Endothelial cell of umbilical vein (primary cell): ENCODE results near the gene DRD1. TPM values are rescaled to one million over a fixed set of nuclear protein-coding genes. Genes with fewer than 3 reads are reported as not detected.
A peak's percentile ranks its signal among the peaks of the same experiment; 100 is the strongest.

Experiments
- Bru-seq: library from RNA; stranded (reverse); fragments of 400-500 nt; gene quantifications from one replicate; lab custom pipeline; 2021; lab: Mats Ljungman, UMichigan
- BruChase-seq, 2 experiments: library from RNA; stranded (reverse); fragments of 400-500 nt; gene quantifications; one replicate each; lab custom pipeline; 2021; lab: Mats Ljungman, UMichigan
- BruUV-seq: library from RNA; stranded (reverse); fragments of 400-500 nt; replicated peaks from 2 replicates; lab custom pipeline; 2021; lab: Mats Ljungman, UMichigan
- CTCF ChIA-PET: fragments of 300-600, 350-600 bp; sonication (Branson Sonifier 250); formaldehyde crosslinking; loops from one replicate; lab custom pipeline; 2021; ENCODE audit warnings: antibody characterized with exemption, inconsistent platforms; lab: Charles Lee
- POLR2A ChIA-PET: fragments of 300-600, 350-600 bp; sonication (Branson Sonifier 250); formaldehyde crosslinking; loops from one replicate; lab custom pipeline; 2021; ENCODE audit warnings: antibody characterized with exemption, inconsistent platforms; lab: Charles Lee
- DNase-seq: peaks from one replicate; pipeline ENCODE4 v3.0.0-alpha.2; 2011; ENCODE audit warnings: low read depth, low spot score
- FAIRE-seq: peaks from 2 replicates; lab custom pipeline; 2011; peaks lifted over from hg19 to GRCh38; lab: Jason Lieb, UNC
- H2AFZ ChIP-seq: 2 replicates; pipeline ENCODE4 v1.6.0; 2012; ENCODE audit warnings: low read depth, low read length, control low read depth, inconsistent platforms
- H3K27ac ChIP-seq: 2 replicates; pipeline ENCODE4 v1.5.1; 2011; ENCODE audit warnings: low read depth, mild to moderate bottlenecking, control low read depth, low read length, moderate library complexity; ENCODE audit not compliant: insufficient read depth
- H3K27me3 ChIP-seq, 2 experiments: 2 replicates each; pipeline versions ENCODE4 v1.6.0 to v1.6.1; 2011; ENCODE audit warnings: low read length in 2 of 2, mixed read lengths in 1 of 2; ENCODE audit not compliant: control insufficient read depth in 2 of 2, insufficient read depth in 2 of 2
- H3K36me3 ChIP-seq, 2 experiments: 2 replicates in 1 of 2; 3 replicates in 1 of 2; pipeline ENCODE4 v1.5.1; 2011; ENCODE audit warnings: low read length in 2 of 2, mild to moderate bottlenecking in 1 of 2, moderate library complexity in 1 of 2; ENCODE audit not compliant: control insufficient read depth in 2 of 2, insufficient read depth in 2 of 2; ENCODE audit errors: extremely low read depth in 1 of 2
- H3K4me1 ChIP-seq: 3 replicates; pipeline ENCODE4 v1.5.1; 2011; ENCODE audit warnings: mild to moderate bottlenecking, low read length; ENCODE audit not compliant: control insufficient read depth, insufficient read depth; ENCODE audit errors: extremely low read depth
- H3K4me2 ChIP-seq: 2 replicates; pipeline ENCODE4 v1.6.1; 2011; ENCODE audit warnings: low read length, control low read depth, mixed read lengths; ENCODE audit not compliant: insufficient read depth
- H3K4me3 ChIP-seq, 3 experiments: fragments of 200-600 bp in 1 of 3; sonication (generic), shearing (Covaris generic) in 1 of 3; replicated peaks in 1 of 3; 2 replicates each; pipeline ENCODE4 v1.5.1; 2011 to 2016; ENCODE audit warnings: control low read depth in 3 of 3, low read length in 3 of 3, mild to moderate bottlenecking in 2 of 3, inconsistent platforms in 1 of 3, low read depth in 1 of 3, moderate library complexity in 1 of 3; ENCODE audit not compliant: insufficient read depth in 1 of 3
- H3K79me2 ChIP-seq: 2 replicates; pipeline ENCODE4 v1.6.0; 2012; ENCODE audit warnings: low read length, inconsistent platforms; ENCODE audit not compliant: control insufficient read depth, insufficient read depth
- H3K9ac ChIP-seq: replicated peaks from 2 replicates; pipeline ENCODE3; 2011; ENCODE audit warnings: low read length, control low read depth; ENCODE audit not compliant: insufficient read depth; ENCODE audit errors: extremely low read depth
- H3K9me1 ChIP-seq: replicated peaks from 3 replicates; pipeline ENCODE4 v1.6.0; 2011; ENCODE audit warnings: mild to moderate bottlenecking, low read length; ENCODE audit not compliant: control insufficient read depth, insufficient read depth; ENCODE audit errors: extremely low read depth
- H3K9me3 ChIP-seq: replicated peaks from 2 replicates; pipeline ENCODE4 v1.5.1; 2012; ENCODE audit warnings: low read length, inconsistent platforms; ENCODE audit not compliant: control insufficient read depth, insufficient read depth
- H4K20me1 ChIP-seq: replicated peaks from 2 replicates; pipeline ENCODE3; 2011; ENCODE audit warnings: mild to moderate bottlenecking, low read length; ENCODE audit not compliant: control insufficient read depth, insufficient read depth; ENCODE audit errors: extremely low read depth
- CTCF ChIP-seq, 2 donors: IDR thresholded peaks; 1 replicate in 1 of 2; 2 replicates in 1 of 2; pipeline ENCODE4 v1.5.1; 2011; ENCODE audit warnings: low read length in 2 of 2, mild to moderate bottlenecking in 2 of 2, moderate library complexity in 2 of 2, control low read depth in 1 of 2, inconsistent platforms in 1 of 2, low read depth in 1 of 2; ENCODE audit not compliant: insufficient read depth in 1 of 2; ENCODE audit errors: extremely low read depth in 1 of 2
- EZH2 ChIP-seq: IDR thresholded peaks from 2 replicates; pipeline ENCODE4 v1.6.1; 2012; ENCODE audit warnings: borderline replicate concordance, low read depth, mild to moderate bottlenecking, moderate library complexity, low read length, inconsistent platforms; ENCODE audit not compliant: severe bottlenecking
- JUN ChIP-seq: IDR thresholded peaks from 2 replicates; pipeline ENCODE4 v1.6.1; 2011; ENCODE audit warnings: borderline replicate concordance, low read depth; ENCODE audit not compliant: insufficient read length, insufficient read depth
- MYC ChIP-seq: IDR thresholded peaks from one replicate; pipeline ENCODE4 v1.6.1; 2011; ENCODE audit warnings: mild to moderate bottlenecking, low read depth, low read length
- dilution Hi-C: fragments of 300-500 bp; cut with MboI; formaldehyde crosslinking; loops from one replicate; pipeline ENCODE4 v1.15.0; 2019; ENCODE audit warnings: low sequenced_read_pairs; ENCODE audit not compliant: extremely low pct_ligation_motif_present
- intact Hi-C: fragments of 100-400 bp; cut with micrococcal nuclease; formaldehyde crosslinking; loops from one replicate; pipeline ENCODE4 v1.10.0; 2022
- long read RNA-seq: library from polyadenylated mRNA; stranded (forward); transcript quantifications from one replicate; pipeline ENCODE4 v2.0.0, GENCODE V29; 2021
- polyA minus RNA-seq, 3 experiments: library from RNA; depleted of rRNA, polyadenylated mRNA; stranded (reverse); fragments of >200 nt; gene quantifications; 1 replicate in 1 of 3; 2 replicates in 2 of 3; pipeline ENCODE4 v1.2.3, GENCODE V29; 2011
- polyA plus RNA-seq, 4 experiments: library from polyadenylated mRNA; depleted of rRNA in 3 of 4; stranded (reverse) in 3 of 4; unstranded in 1 of 4; fragments of >200 nt; gene quantifications; 2 replicates each; pipeline versions ENCODE4 v1.2.1 to v1.2.3, GENCODE V29; 2011 to 2012; ENCODE audit warnings: missing spikeins in 1 of 4
- total RNA-seq: library from RNA; stranded (reverse); gene quantifications from 2 replicates; pipeline ENCODE4 v1.2.3, GENCODE V29; 2021

The DRD1 gene
- total RNA-seq = not detected in 2 replicates
- polyA plus RNA-seq = not detected in 2 replicates
- not detected in 2 replicates for polyA plus RNA-seq (2011; cell fraction: cytosol; rRNA removed)
- polyA plus RNA-seq (2011; cell fraction: nucleus; rRNA removed) = not detected in 2 replicates
- not detected in 2 replicates for polyA plus RNA-seq (2012)
- polyA minus RNA-seq = not detected in 2 replicates
- not detected for polyA minus RNA-seq (2011; cell fraction: cytosol; rRNA and poly(A)+ RNA removed)
- polyA minus RNA-seq (2011; cell fraction: nucleus; rRNA and poly(A)+ RNA removed) = not detected in 2 replicates
- not detected for Bru-seq, nascent RNA
- BruChase-seq, experiment 1, labeled RNA remaining after a 6-hour chase = not detected
- BruChase-seq, experiment 2, labeled RNA remaining after a 2-hour chase = not detected
- long read RNA-seq = 0 reads

GRCh38 chr5:175444060-175444904 is at the start of gene DRD1:
TSS of gene DRD1 (minus strand) at chr5:175444182. CDS start at chr5:175443099, 1,083 bp downstream.
- TF ChIP-seq CTCF (IDR thresholded peaks at IDR 0.05; ENCODE audit: extremely low read depth in 1 of 2, insufficient read depth in 1 of 2, low read depth in 1 of 2, low read length in 2 of 2) (peak; percentile 51), MYC (no peak), EZH2 (no peak), JUN (no peak)
- DNase-seq (peak; percentile 20), FAIRE-seq (no peak)
- dilution Hi-C loops = no loop called here
- Histone ChIP-seq H3K4me1 (no peaks in the 10 kb centered on the region), H3K27ac (no peak within 1 kb of the TSS), H3K9ac (no peak within 1 kb of the TSS), H3K4me3 (no peak within 1 kb of the TSS), H3K4me2 (no peak within 1 kb of the TSS), H2AFZ (no peak within 1 kb of the TSS), H3K27me3 (peaks cover 5 to 8% of the 10 kb centered on the region in 2 experiments), H3K36me3 (no peaks in the 10 kb centered on the region), H3K79me2 (no peaks in the 10 kb centered on the region), H3K9me3 (no peaks in the 10 kb centered on the region), H3K9me1 (no peaks in the 10 kb centered on the region), H4K20me1 (no peaks in the 10 kb centered on the region)
- intact Hi-C loops = loop anchor here (5.0 kb wide), 1 partner anchor 537 kb away; no protein-coding TSS in a partner anchor
- ChIA-PET CTCF (interaction anchor here (1.0 to 1.3 kb wide), 2 partner anchors 21 to 1025 kb away, joined by 4 to 5 read pairs; no protein-coding TSS in a partner anchor), POLR2A (no interaction called here)
- BruUV-seq = no TSS peak
